Cardiac fibroblast (primary cell): ENCODE results near the gene IRF1.
"Not testable (repeated sequence)": the region's sequence is repeated elsewhere in the genome, so short reads cannot be mapped to it uniquely, and the experiment has no call there.

Source experiments
- DNase-seq, 2 donors: peaks; one replicate each; pipeline versions ENCODE4 v3.0.0 to v3.0.0-alpha.2; 2010; ENCODE audit warnings: low read depth in 2 of 2
- H3K4me3 ChIP-seq, 2 donors: replicated peaks in 1 of 2; 1 replicate in 1 of 2; 2 replicates in 1 of 2; pipeline ENCODE4 v1.5.1; 2011; ENCODE audit warnings: low read depth in 2 of 2, low read length in 2 of 2, mild to moderate bottlenecking in 2 of 2, moderate library complexity in 1 of 2
- CTCF ChIP-seq: IDR thresholded peaks from one replicate; pipeline ENCODE4 v1.5.1; 2011; ENCODE audit warnings: low read depth, mild to moderate bottlenecking, low read length, inconsistent platforms

Gene IRF1

DNA sequence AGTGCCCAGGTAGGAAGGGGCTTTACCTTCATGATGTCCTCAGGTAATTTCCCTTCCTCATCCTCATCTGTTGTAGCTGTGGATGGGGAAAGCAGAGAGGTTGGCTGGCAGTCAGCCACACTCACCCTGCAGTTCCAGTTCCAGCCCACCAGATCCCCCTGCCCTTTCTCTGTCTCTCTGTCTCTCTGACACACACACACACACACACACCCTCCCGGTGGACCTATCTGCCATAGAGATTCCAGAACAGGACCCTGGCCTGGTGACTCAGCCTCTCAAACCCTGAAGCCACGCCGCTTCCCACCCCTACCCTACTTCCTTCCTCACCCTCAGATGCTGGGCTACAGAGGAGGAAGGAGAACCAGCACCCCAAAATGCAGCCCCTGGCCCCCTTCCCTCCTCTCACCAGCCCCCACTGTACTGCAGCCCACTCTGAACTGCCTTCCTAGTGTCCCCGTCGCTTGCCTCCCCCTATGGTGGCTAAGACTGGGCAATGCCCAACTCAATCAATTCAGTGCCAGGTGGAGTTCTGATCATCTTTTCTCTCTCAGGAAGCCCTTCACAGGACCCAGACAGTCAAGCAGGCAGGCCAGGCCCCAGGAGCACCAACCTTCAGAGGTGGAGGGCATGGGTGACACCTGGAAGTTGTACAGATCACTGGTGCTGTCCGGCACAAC, 4.8 kb downstream of the IRF1 start:
- no peak for DNase-seq
- no peak for TF ChIP-seq CTCF
- H3K4me3 ChIP-seq: no peak overlapping the region

DNA sequence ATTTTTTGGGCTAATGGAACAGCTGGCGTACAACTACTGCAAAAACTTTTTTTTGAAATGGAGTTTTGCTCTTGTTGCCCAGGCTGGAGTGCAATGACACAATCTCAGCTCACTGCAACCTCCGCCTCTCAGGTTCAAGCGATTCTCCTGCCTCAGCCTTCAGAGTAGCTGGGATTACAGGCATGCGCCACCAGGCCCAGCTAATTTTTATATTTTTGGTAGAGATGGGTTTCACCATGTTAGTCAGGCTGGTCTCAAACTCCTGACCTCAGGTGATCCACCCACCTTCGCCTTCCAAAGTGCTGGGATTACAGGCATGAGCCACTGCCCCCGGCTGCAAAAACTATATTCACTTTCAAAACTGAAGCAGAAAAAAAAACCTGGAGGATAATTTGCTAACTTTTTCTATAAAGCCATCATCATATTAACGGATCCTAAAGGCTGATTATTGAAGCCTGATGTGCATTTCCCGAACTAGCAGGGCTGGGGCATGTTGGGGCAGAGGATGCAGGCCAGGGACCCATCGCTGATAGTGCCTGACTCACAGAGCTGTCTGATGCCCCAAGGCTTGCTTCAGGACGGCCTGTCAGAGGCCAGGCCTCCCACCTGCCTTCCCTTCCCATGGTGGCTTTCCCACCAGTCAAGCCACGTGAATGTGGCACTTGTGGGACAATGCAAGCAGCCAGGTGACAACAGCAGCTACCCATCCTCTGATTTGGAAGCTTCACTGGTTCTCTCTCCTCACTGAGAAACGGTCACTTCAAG, 5.5 kb downstream of the IRF1 start:
- not testable (repeated sequence) for H3K4me3 ChIP-seq, DNase-seq

DNA sequence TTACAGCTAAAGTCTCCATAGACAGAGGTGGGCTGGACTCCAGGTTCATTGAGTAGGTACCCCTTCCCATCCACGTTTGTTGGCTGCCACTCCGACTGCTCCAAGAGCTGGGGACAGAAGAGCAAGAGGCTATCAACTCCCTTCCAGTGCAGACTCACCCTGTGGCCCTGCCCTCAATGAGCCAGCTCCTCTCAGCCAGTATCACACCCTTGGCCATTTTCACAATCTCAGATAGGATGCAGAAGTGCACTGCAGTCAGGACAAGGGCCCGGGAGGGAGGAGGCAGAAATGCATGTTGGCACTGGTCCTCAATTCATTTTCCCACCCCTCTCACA, 6.2 kb downstream of the IRF1 start:
- no peak for TF ChIP-seq CTCF
- no peak for DNase-seq
- H3K4me3 ChIP-seq: no peak overlapping the region

DNA sequence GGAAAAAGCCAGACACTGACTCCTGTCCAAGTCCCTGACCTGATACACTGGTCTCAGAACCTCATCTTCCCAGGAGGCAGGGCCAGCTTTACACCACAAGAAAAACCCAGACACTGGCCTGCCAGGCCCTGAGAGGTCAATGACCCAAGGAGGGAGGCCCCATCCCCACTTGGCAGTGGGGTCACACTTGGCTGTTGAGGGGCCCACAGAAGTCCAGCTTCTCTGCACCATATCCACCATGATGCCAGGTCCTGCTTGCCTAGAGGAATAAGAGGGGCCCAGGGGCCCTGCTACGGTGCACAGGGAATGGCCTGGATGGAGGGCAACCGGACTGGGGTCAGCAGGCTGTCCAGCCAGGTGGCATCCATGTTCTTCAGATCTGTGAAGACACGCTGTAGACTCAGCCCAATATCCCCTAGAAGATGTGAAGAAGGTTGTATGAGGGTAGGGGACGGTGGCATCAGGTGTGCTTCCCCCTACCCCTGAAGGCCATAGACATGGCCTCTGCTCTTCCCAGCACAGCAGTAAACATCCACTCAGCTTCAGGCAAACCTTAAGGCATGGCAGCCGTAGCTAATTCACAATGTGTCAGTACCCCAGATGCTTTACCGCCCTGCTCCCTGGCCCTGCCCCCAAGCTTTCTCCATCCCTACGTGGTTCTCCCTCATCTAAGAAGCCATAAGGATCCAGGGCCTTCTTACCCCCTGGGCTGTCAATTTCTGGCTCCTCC, 6.7 kb downstream of the IRF1 start:
- DNase-seq: no peak
- no peak for TF ChIP-seq CTCF
- no peak overlapping the region for H3K4me3 ChIP-seq

GRCh38 chr5:132483101-132483500, 7.5 kb downstream of the IRF1 start:
- H3K4me3 ChIP-seq: no peak overlapping the region
- no peak for TF ChIP-seq CTCF
- no peak for DNase-seq

DNA sequence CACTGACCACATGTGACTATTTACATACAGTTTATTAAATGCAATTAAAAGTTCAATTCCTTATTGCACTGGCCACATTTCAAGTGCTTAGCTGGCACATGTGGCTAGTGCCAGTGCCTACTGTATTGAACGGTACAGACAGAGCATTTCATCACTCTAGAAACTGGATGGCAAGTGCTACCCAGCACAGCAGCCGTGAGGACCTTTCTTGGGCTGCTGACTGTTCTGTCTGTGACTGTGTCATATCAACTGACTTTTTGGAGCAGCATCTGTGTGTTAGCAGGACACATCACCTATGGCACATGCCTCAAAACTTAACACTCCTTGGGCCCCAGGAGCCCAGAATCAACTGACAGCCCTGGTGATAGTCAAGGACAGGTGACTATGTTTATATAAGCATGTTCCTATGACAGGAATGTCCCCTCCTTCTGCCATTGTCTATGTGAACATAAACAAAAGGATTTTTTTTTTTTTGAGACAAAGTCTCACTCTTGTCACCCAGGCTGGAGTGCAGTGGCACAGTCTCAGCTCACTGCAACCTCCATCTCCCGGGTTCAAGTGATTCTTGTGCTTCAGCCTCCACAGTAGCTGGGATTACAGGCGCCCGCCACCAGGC, 8.9 kb downstream of the IRF1 start:
- H3K4me3 ChIP-seq: no peak overlapping the region
- DNase-seq: no peak
- TF ChIP-seq CTCF: no peak

GRCh38 chr5:132480893-132481595, 9.5 kb downstream of the IRF1 start:
- H3K4me3 ChIP-seq: no peak overlapping the region
- DNase-seq: no peak
- no peak for TF ChIP-seq CTCF
